ENCODE results near the gene TSPAN5.

The TSPAN5 gene

GRCh38 chr4:98572697-98573096 lies 85.7 kb downstream of the TSPAN5 start:
- H3K9ac ChIP-seq (ENCODE audit: low read depth, low read length, poor library complexity, severe bottlenecking) = no peak overlapping the region
- TF ChIP-seq EZH2phosphoT487 (IDR thresholded peaks at IDR 0.05; ENCODE audit: borderline replicate concordance) (no peak), CTCF (conservative IDR thresholded peaks at IDR 0.05; ENCODE audit: low read length) (no peak)
- H3K9me2 ChIP-seq (replicated peaks; ENCODE audit: low read depth, low read length) = no peaks in the 10 kb centered on the region
- H3F3A ChIP-seq (ENCODE audit: low read depth) = no peaks in the 10 kb centered on the region
- no peak overlapping the region for H2AFZ ChIP-seq (ENCODE audit: low read length)
- H3K79me2 ChIP-seq (ENCODE audit: insufficient read depth, low read length) = 0 out of 2 replicates have a peak, but pooled peaks cover 2% of the 10 kb centered on the region
- no peaks in the 10 kb centered on the region for H4K20me1 ChIP-seq (ENCODE audit: insufficient read depth, low read length, poor library complexity, severe bottlenecking)
- H3K36me3 ChIP-seq (ENCODE audit: insufficient read depth, low read length) = no peaks in the 10 kb centered on the region; the same call in 1 of the 2 replicates
- no peak overlapping the region for H3K4me2 ChIP-seq (ENCODE audit: low read depth, low read length, poor library complexity, severe bottlenecking)
- peaks cover 8% of the 10 kb centered on the region for H3K4me1 ChIP-seq (ENCODE audit: insufficient read depth, low read length, poor library complexity, severe bottlenecking)
- no peak overlapping the region for H3K4me3 ChIP-seq (ENCODE audit: low read length, poor library complexity, severe bottlenecking)
- no peaks in the 10 kb centered on the region for H3K27me3 ChIP-seq (ENCODE audit: insufficient read depth, low read length, poor library complexity, severe bottlenecking)
- no peaks in the 10 kb centered on the region for H3K9me3 ChIP-seq (ENCODE audit: insufficient read depth, low read depth, low read length)

GRCh38 chr4:98571161-98571786 lies 87.1 kb downstream of the TSPAN5 start:
- no peaks in the 10 kb centered on the region; the same call in 1 of the 2 replicates for H3K36me3 ChIP-seq (ENCODE audit: insufficient read depth, low read length)
- H3K9ac ChIP-seq (ENCODE audit: low read depth, low read length, poor library complexity, severe bottlenecking) = no peak overlapping the region
- no peaks in the 10 kb centered on the region for H4K20me1 ChIP-seq (ENCODE audit: insufficient read depth, low read length, poor library complexity, severe bottlenecking)
- H3K4me3 ChIP-seq (ENCODE audit: low read length, poor library complexity, severe bottlenecking) = no peak overlapping the region
- H3K79me2 ChIP-seq (ENCODE audit: insufficient read depth, low read length) = 0 out of 2 replicates have a peak, but pooled peaks cover 2% of the 10 kb centered on the region
- no peaks in the 10 kb centered on the region for H3K9me3 ChIP-seq (ENCODE audit: insufficient read depth, low read depth, low read length)
- H2AFZ ChIP-seq (ENCODE audit: low read length) = no peak overlapping the region
- no peaks in the 10 kb centered on the region for H3K27me3 ChIP-seq (ENCODE audit: insufficient read depth, low read length, poor library complexity, severe bottlenecking)
- no peaks in the 10 kb centered on the region for H3K9me2 ChIP-seq (replicated peaks; ENCODE audit: low read depth, low read length)
- TF ChIP-seq EZH2phosphoT487 (IDR thresholded peaks at IDR 0.05; ENCODE audit: borderline replicate concordance) (no peak), CTCF (conservative IDR thresholded peaks at IDR 0.05; ENCODE audit: low read length) (no peak)
- no peaks in the 10 kb centered on the region for H3F3A ChIP-seq (ENCODE audit: low read depth)
- H3K4me2 ChIP-seq (ENCODE audit: low read depth, low read length, poor library complexity, severe bottlenecking) = no peak overlapping the region
- H3K4me1 ChIP-seq (ENCODE audit: insufficient read depth, low read length, poor library complexity, severe bottlenecking) = peaks cover 5% of the 10 kb centered on the region

GRCh38 chr4:98570151-98570797 lies 88.1 kb downstream of the TSPAN5 start:
- Histone ChIP-seq H3K9ac (ENCODE audit: low read depth, low read length, poor library complexity, severe bottlenecking) (no peak overlapping the region), H3K27me3 (ENCODE audit: insufficient read depth, low read length, poor library complexity, severe bottlenecking) (no peaks in the 10 kb centered on the region), H3K4me1 (ENCODE audit: insufficient read depth, low read length, poor library complexity, severe bottlenecking) (peaks cover 12% of the 10 kb centered on the region), H4K20me1 (ENCODE audit: insufficient read depth, low read length, poor library complexity, severe bottlenecking) (no peaks in the 10 kb centered on the region), H3K36me3 (ENCODE audit: insufficient read depth, low read length) (no peaks in the 10 kb centered on the region; the same call in 1 of the 2 replicates), H3K4me2 (ENCODE audit: low read depth, low read length, poor library complexity, severe bottlenecking) (no peak overlapping the region), H3F3A (ENCODE audit: low read depth) (no peaks in the 10 kb centered on the region), H3K9me3 (ENCODE audit: insufficient read depth, low read depth, low read length) (no peaks in the 10 kb centered on the region), H3K9me2 (replicated peaks; ENCODE audit: low read depth, low read length) (no peaks in the 10 kb centered on the region), H3K79me2 (ENCODE audit: insufficient read depth, low read length) (0 out of 2 replicates have a peak, but pooled peaks cover 2% of the 10 kb centered on the region), H2AFZ (ENCODE audit: low read length) (no peak overlapping the region), H3K4me3 (ENCODE audit: low read length, poor library complexity, severe bottlenecking) (no peak overlapping the region)
- TF ChIP-seq CTCF (conservative IDR thresholded peaks at IDR 0.05; ENCODE audit: low read length) (no peak), EZH2phosphoT487 (IDR thresholded peaks at IDR 0.05; ENCODE audit: borderline replicate concordance) (no peak)
